IMR-90 (cell line): Measurements from ENCODE around the gene SALL2.

Experiments used
- CEBPB ChIP-seq: IDR thresholded peaks from 2 replicates; pipeline ENCODE4 v1.6.1; 2012; ENCODE audit warnings: low read depth, low read length, improper control_type of control experiment
- CHD1 ChIP-seq: IDR thresholded peaks from 2 replicates; pipeline ENCODE4 v1.6.1; 2012; ENCODE audit warnings: low read depth, low read length, improper control_type of control experiment
- MAFK ChIP-seq: IDR thresholded peaks from 2 replicates; pipeline ENCODE4 v1.6.1; 2012; ENCODE audit warnings: low read depth, low read length, improper control_type of control experiment
- NFE2L2 ChIP-seq: fragments of 150-350 bp; IDR thresholded peaks from 2 replicates; pipeline ENCODE4 v1.6.1; 2016; ENCODE audit warnings: low read depth, mild to moderate bottlenecking, low read length
- POLR2A ChIP-seq: IDR thresholded peaks from 2 replicates; pipeline ENCODE4 v1.6.1; 2012; ENCODE audit warnings: mild to moderate bottlenecking, low read depth, low read length
- RAD21 ChIP-seq: IDR thresholded peaks from 2 replicates; pipeline ENCODE4 v1.6.1; 2012; ENCODE audit warnings: low read length, improper control_type of control experiment
- RCOR1 ChIP-seq: IDR thresholded peaks from 2 replicates; pipeline ENCODE4 v1.6.1; 2012; ENCODE audit warnings: mild to moderate bottlenecking, low read length, improper control_type of control experiment; ENCODE audit not compliant: insufficient replicate concordance
- RFX5 ChIP-seq: IDR thresholded peaks from 2 replicates; pipeline ENCODE4 v1.8.0; 2012; ENCODE audit warnings: low read depth, mild to moderate bottlenecking, low read length, moderate library complexity
- TF ChIP-seq, protein P1 (sequence below): conservative IDR thresholded peaks from 2 replicates; pipeline ENCODE4 v1.5.1; 2012; ENCODE audit warnings: mild to moderate bottlenecking, low read depth, low read length, improper control_type of control experiment
- TF ChIP-seq, protein P2 (sequence below): fragments of 150-350 bp; IDR thresholded peaks from 2 replicates; pipeline ENCODE4 v1.6.1; 2017; ENCODE audit warnings: mild to moderate bottlenecking, antibody characterized with exemption, low read length, low read depth

GRCh38 chr14:21509432-21510143 lies 16.6 kb downstream of the SALL2 start:
- TF ChIP-seq NFE2L2: no peak
- TF ChIP-seq, protein P1, sequence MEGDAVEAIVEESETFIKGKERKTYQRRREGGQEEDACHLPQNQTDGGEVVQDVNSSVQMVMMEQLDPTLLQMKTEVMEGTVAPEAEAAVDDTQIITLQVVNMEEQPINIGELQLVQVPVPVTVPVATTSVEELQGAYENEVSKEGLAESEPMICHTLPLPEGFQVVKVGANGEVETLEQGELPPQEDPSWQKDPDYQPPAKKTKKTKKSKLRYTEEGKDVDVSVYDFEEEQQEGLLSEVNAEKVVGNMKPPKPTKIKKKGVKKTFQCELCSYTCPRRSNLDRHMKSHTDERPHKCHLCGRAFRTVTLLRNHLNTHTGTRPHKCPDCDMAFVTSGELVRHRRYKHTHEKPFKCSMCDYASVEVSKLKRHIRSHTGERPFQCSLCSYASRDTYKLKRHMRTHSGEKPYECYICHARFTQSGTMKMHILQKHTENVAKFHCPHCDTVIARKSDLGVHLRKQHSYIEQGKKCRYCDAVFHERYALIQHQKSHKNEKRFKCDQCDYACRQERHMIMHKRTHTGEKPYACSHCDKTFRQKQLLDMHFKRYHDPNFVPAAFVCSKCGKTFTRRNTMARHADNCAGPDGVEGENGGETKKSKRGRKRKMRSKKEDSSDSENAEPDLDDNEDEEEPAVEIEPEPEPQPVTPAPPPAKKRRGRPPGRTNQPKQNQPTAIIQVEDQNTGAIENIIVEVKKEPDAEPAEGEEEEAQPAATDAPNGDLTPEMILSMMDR: no peak
- no peak for TF ChIP-seq POLR2A
- TF ChIP-seq RAD21: no peak
- TF ChIP-seq RFX5: no peak
- TF ChIP-seq, protein P2, sequence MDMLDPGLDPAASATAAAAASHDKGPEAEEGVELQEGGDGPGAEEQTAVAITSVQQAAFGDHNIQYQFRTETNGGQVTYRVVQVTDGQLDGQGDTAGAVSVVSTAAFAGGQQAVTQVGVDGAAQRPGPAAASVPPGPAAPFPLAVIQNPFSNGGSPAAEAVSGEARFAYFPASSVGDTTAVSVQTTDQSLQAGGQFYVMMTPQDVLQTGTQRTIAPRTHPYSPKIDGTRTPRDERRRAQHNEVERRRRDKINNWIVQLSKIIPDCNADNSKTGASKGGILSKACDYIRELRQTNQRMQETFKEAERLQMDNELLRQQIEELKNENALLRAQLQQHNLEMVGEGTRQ: no peak
- no peak for TF ChIP-seq CHD1
- TF ChIP-seq MAFK: no peak
- no peak for TF ChIP-seq CEBPB
- TF ChIP-seq RCOR1: no peak
